Stimulated activated CD4-positive, alpha-beta T cell treated with anti-CD3 and anti-CD28 coated beads, Interleukin-4, amount 100 ng/mL, for 4 hours (primary cell): ENCODE results near the gene FCN3.
"Not testable (repeated sequence)": the region's sequence is repeated elsewhere in the genome, so short reads cannot be mapped to it uniquely, and the experiment has no call there.

Experiments used
- DNase-seq, 2 experiments: peaks; one replicate each; pipeline ENCODE4 v3.0.0-alpha.2; 2020

FCN3 gene

DNA sequence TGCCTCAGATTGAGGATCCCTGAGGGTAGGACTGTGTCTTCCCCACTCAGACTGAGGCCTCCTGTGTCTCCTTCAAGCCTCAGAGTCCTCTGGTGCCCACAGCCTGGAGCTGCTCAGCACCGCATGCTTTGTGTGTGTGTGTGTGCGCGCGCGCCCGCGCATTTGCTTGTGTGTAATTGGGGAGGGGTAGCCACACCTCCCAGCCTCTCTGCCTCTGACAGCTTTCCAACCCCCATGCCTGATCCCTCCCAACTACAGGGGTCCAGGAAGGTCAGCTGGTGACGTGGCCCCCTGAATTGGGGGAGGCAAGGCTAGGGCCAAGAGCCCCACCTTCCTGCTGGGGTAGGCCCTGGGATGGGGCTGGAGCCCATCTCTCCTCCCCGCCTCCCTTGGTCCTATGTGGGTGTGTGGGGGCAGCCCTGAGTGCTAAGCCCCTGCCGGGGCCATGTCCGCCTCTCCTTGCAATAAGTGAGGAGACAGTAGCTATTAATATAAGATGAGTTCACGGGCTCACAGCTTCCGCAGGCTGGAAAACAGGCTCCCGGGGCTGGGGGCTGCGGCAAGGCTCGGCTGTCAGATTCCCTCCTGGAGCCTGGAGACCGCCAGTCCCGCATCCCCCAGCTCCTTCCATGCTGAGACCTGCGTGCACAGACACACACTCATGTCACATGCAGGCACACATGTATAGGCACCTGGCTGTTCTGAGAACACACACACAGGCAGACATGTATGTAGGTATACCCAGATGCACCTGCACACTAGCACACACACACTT, 24.8 kb upstream of the FCN3 start:
- no peak for DNase-seq

DNA sequence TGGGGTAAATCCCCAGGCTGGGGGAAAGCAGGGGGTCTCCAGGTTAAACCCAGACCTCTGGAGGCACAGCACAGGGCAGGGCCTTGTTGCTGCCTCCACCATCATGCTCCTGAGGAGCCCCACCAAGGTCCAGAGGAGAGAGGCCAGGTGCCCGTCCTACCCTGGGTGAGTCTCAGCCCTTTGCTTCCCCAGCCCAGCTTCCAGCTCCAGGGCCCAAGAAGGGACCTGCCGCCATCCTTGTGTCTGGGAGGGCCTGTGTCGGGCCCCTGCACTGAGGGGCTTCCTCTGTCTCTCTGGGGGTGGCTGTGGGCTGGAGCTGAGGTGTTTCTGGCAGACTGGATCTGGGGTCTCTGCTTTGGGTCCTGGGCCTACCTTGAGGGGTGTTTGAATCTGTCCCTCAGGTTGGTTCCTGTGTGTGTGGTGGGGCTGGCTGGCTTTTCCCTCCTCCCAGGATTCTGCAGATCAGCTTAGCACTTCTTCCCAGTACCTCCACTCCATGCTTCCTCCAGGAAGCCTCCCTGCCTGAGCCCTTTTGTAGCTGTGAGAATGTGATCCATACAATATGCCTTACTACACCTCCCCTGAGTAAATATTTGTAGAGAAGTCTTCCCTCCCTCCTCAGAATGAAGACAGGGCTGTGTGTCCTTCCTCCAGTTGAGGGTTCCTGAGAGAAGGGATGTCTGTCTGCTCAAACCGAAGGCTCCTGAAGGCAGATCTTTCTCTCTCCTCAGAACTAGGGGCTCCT, 24.0 kb upstream of the FCN3 start:
- DNase-seq: no peak

DNA sequence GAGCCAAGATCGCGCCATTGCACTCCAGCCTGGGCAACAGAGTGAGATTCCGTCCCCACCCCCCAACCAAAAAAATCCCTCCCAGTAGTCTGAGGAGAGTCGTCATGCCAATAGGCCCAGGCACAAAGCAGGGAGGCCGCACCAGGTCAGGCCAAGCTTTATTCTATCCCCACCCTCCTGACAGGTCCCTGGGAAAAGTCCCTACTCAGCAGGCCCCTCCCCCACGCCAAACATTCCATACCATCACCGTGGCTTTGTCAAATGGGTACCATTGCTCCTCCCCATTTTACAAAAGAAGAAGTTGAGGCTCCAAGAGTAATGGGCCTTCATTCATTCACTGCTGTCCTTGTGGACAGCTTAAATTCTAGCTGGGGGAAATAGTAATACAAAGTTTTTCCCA, 23.1 kb upstream of the FCN3 start:
- DNase-seq: no peak

GRCh38 chr1:27397110-27397509, 22.5 kb upstream of the FCN3 start:
- DNase-seq: no peak

DNA sequence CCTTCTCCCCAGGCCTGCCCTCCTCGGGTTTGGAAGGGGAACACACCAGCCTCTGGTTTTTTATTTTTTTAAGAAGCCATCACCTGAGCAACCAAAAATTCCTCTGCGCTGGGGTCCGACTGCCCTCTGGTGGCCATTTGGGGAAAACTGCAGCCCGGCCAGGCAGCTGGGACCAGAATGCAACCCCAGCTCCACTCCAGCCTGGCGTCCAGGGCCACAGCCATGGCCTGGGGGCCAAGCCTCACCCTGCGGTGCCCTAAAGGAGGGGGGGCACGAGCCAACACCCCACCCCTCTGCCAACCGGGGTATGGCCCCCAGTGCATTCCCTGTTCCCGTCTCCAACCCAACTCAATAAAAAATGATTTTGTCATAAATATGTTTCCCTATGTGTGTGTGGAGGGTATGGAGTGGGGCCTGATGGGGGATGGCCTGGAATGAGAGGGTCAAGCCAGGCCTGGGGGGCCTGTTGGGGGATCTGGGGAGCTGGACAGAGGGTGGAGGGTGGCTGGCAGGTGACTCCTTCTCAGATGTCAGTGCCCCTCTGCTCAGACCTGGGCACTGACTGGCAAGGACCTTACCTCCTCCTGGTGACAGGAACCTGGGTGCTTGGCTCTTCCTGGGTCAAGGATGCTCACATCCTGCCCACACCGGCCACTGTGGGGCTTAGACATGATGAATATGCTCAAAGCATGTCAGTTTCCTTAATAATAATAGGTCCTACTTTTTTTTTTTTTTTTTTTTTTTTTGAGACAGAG, 21.0 kb upstream of the FCN3 start:
- DNase-seq: peak; percentile 67 to 72

- no peak for DNase-seq
Measured at GRCh38 chr1:27394925-27395324, 20.3 kb upstream of the FCN3 start.

- DNase-seq: no peak
Measured at GRCh38 chr1:27394282-27394658, 19.6 kb upstream of the FCN3 start.

DNA sequence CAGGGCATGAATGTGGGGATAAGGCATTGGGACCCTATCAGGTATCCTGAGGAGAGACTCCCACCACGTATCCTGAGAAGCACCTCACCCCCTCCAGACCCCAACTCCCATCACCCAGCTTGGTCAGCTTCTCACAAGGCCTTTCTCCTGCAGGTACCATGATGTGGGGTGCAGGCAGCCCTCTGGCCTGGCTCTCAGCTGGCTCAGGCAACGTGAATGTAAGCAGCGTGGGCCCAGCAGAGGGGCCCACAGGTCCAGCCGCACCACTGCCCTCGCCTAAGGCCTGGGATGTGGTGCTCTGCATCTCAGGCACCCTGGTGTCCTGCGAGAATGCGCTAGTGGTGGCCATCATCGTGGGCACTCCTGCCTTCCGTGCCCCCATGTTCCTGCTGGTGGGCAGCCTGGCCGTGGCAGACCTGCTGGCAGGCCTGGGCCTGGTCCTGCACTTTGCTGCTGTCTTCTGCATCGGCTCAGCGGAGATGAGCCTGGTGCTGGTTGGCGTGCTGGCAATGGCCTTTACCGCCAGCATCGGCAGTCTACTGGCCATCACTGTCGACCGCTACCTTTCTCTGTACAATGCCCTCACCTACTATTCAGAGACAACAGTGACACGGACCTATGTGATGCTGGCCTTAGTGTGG, 19.1 kb upstream of the FCN3 start:
- no peak for DNase-seq

GRCh38 chr1:27392778-27393635, 18.4 kb upstream of the FCN3 start:
- no peak for DNase-seq

- DNase-seq: peak; percentile 93
Measured at GRCh38 chr1:27392096-27392777, 17.6 kb upstream of the FCN3 start, which contains the start of gene GPR3. Gene GPR3 (plus strand): TSS chr1:27392622. CDS start chr1:27393799, 1,177 bp downstream.

DNA sequence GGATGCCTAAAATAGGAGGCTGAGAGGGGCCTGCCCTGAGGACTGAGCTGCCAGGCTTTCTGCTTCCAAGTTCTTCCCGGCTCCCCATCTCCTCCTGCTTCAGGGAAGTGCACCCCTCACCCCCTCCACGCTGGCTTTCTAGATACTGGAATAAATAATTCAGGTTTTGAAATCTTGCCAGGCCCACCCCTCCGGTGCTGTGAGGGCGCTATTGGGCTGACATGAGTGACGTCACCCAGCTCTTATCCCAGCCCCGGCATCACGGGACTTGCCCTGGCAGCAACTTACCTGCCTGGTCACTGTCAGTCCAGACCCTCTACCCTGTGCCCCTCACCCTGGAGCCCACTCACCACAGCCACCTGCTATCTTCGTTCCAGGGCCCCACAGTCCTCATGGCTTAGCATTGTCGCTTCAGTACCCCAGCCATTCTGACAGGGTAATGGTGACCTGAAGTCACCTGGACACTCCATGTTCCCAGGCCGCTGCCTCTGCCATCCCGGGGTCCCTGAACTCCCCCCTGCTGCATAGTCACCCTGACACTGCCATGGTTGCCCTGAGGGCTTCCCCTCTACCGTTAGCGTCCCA, 17.0 kb upstream of the FCN3 start:
- peak in 1 of 2 experiments; percentile 25 for DNase-seq

DNA sequence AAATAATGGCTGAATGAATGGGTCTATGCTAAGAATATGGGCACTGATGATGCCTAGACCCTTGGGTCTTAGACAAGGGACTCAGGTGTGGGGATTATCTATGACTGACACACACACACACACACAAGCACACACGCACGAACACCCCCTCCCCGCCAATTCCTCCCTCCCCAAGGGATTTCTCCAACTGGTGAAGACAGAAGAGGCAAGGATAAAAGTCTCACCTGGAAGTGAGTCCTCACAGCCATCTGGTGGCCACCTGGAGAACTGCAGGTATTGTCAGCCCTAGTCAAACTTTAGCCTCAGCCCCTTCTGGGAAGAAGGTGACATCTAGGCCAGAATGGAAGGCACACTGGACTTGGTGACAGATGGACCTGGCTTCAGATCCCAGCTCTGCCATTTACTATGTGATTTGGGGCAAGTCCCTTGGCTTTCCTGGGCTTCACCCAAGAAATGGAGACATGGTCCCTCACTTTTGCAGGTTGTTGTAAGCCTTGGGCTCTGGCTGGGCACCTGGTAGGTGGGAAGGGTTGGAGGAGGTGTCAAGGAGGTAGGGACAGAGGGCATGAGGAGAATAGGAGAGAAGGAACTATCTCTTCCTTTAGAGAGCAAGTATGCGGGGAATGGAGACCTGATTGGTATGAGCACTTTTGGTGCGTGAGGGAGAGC, 13.8 kb upstream of the FCN3 start:
- DNase-seq: peak; percentile 62 to 72

GRCh38 chr1:27384797-27385196, 10.2 kb upstream of the FCN3 start:
- not testable (repeated sequence) for DNase-seq

GRCh38 chr1:27383661-27384060, 9.0 kb upstream of the FCN3 start:
- no peak for DNase-seq

GRCh38 chr1:27383039-27383605, 8.5 kb upstream of the FCN3 start, which contains the start of gene CD164L2:
Gene CD164L2 (minus strand): TSS chr1:27383333. CDS start chr1:27383239, 94 bp downstream.
- DNase-seq: peak; percentile 19 to 36

GRCh38 chr1:27381969-27382762, 7.5 kb upstream of the FCN3 start:
- DNase-seq: no peak

DNA sequence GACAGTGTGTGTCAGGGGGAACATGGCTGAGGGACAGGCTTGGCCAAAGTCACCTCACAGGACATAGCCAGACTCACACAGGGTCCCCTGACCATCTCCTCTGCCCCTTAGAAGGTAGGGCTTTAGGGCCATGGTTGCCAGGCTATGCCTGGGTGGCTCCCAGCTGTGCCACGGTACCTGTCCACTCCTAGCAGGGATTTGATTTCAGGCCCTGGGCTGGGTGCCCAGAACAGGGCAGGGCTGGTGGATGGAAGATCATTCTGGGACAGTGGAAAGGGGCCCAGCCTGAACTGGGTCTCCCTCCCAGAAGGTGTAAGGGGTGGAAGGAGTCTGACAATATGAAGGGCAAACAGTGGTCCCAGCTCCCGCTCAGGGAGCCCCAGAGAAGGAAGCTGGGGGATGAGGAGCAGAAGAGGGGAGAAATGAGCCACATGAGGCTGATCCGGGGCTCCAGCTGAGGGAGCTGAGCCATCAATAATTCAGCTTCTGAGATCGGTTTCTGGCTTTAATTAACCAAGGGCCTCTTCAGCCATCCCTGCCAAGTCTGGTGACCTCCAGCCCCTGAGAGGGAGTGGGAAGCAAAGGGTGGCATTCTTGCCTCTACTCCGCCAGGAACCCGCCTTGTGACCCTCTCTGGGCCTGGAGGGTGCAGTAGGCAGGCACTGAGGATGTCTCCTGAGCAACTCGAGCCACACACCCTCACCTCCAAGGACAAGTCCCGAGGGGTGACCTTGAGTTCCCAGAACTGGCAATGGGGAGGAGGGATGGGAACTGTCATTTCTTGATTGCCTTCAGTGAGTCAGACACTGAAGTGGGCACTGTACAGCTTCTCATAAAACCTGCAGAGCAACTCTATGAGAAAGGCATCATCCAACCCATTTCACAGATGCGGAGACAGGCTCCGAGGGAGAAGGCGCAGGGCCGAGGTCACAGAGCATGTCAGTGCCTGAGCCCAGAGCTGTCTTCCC, 6.4 kb upstream of the FCN3 start:
- DNase-seq: no peak

- DNase-seq: no peak
Measured at GRCh38 chr1:27380224-27380623, 5.6 kb upstream of the FCN3 start.
